CD8-positive, alpha-beta memory T cell (primary cell): ENCODE results near the gene TRIM14. TPM values are rescaled to one million over a fixed set of nuclear protein-coding genes. Genes with fewer than 3 reads are reported as not detected.

Source experiments
- CTCF ChIA-PET: fragments of 350-600 bp; sonication (Branson Sonifier 250); formaldehyde crosslinking; loops from one replicate; lab custom pipeline; 2021; ENCODE audit warnings: antibody characterized with exemption; lab: Charles Lee
- POLR2A ChIA-PET: fragments of 350-600 bp; sonication (Branson Sonifier 250); formaldehyde crosslinking; loops from one replicate; lab custom pipeline; 2021; ENCODE audit warnings: antibody characterized with exemption; lab: Charles Lee
- DNase-seq, 5 donors: peaks; one replicate each; pipeline versions ENCODE4 v3.0.0 to v3.0.0-alpha.2; 2020 to 2022; ENCODE audit warnings: mixed read lengths in 1 of 5
- H3K27ac ChIP-seq: one replicate; pipeline ENCODE4 v1.7.0; 2013; ENCODE audit warnings: low read depth, mild to moderate bottlenecking, low read length, moderate library complexity
- H3K27me3 ChIP-seq: 2 replicates; pipeline ENCODE4 v1.7.0; 2013; ENCODE audit warnings: low read length, mild to moderate bottlenecking; ENCODE audit not compliant: insufficient read depth, poor library complexity, severe bottlenecking
- H3K36me3 ChIP-seq: 2 replicates; pipeline ENCODE4 v1.7.0; 2013; ENCODE audit warnings: mild to moderate bottlenecking, low read length, moderate library complexity; ENCODE audit not compliant: insufficient read depth
- H3K4me1 ChIP-seq: 2 replicates; pipeline ENCODE4 v1.7.0; 2013; ENCODE audit warnings: mild to moderate bottlenecking, low read length, moderate library complexity; ENCODE audit not compliant: insufficient read depth
- H3K4me3 ChIP-seq: 2 replicates; pipeline ENCODE4 v1.7.0; 2013; ENCODE audit warnings: mild to moderate bottlenecking, low read length
- H3K9me3 ChIP-seq: 2 replicates; pipeline ENCODE4 v1.7.0; 2013; ENCODE audit warnings: mild to moderate bottlenecking, low read length
- H3K27ac Mint-ChIP-seq, 8 donors: one replicate each; pipeline ENCODE4 v1.8.0; 2020 to 2021; ENCODE audit warnings: mixed read lengths in 8 of 8, mild to moderate bottlenecking in 6 of 8, inconsistent platforms in 3 of 8, moderate library complexity in 3 of 8
- H3K27me3 Mint-ChIP-seq, 2 donors: one replicate each; pipeline ENCODE4 v1.8.0; 2020 to 2021; ENCODE audit warnings: mixed read lengths in 2 of 2, mild to moderate bottlenecking in 1 of 2, moderate library complexity in 1 of 2
- H3K36me3 Mint-ChIP-seq, 3 donors: one replicate each; pipeline ENCODE4 v1.8.0; 2020 to 2021; ENCODE audit warnings: mixed read lengths in 3 of 3, inconsistent platforms in 1 of 3, mild to moderate bottlenecking in 1 of 3
- H3K4me1 Mint-ChIP-seq, 3 donors: one replicate each; pipeline ENCODE4 v1.8.0; 2020 to 2021; ENCODE audit warnings: mixed read lengths in 3 of 3, inconsistent platforms in 1 of 3, mild to moderate bottlenecking in 1 of 3
- H3K4me3 Mint-ChIP-seq, 7 donors: one replicate each; pipeline ENCODE4 v1.8.0; 2020 to 2021; ENCODE audit warnings: mixed read lengths in 7 of 7, mild to moderate bottlenecking in 6 of 7, moderate library complexity in 4 of 7, inconsistent platforms in 2 of 7
- H3K9me3 Mint-ChIP-seq, 5 donors: one replicate each; pipeline ENCODE4 v1.8.0; 2020 to 2022; ENCODE audit warnings: mixed read lengths in 5 of 5, mild to moderate bottlenecking in 3 of 5, moderate library complexity in 2 of 5, inconsistent platforms in 1 of 5
- polyA plus RNA-seq: library from polyadenylated mRNA; unstranded; fragments of 300-500 nt; fragmentation: Illumina TruSeq; gene quantifications from one replicate; pipeline ENCODE4 v1.2.3, GENCODE V29; 2021
- total RNA-seq, 2 experiments: library from RNA; stranded (reverse); gene quantifications; one replicate each; pipeline ENCODE4 v1.2.3, GENCODE V29; 2021

TRIM14 gene
- total and polyA plus RNA-seq, 3 experiments from 2014 or later = 46.2 to 92.5 (median 52.1) TPM

GRCh38 chr9:98046180-98046543 lies 72.9 kb downstream of the TRIM14 start:
- peak overlapping the region; percentile 47 for H3K4me3 ChIP-seq

GRCh38 chr9:98045234-98046179 lies 73.5 kb downstream of the TRIM14 start:
- Mint-ChIP-seq H3K4me3 (peak overlapping the region; percentile 66 to 86 (median 81)), H3K27me3 (no peaks in the 10 kb centered on the region), H3K27ac (peak overlapping the region; percentile 49 to 97 (median 90)), H3K4me1 (peaks cover 22 to 40% (median 35%) of the 10 kb centered on the region in 3 donors), H3K9me3 (no peaks in the 10 kb centered on the region), H3K36me3 (no peaks in the 10 kb centered on the region)
- DNase-seq = peak in 4 of 5 donors; percentile 35 to 75 (median 61)
- no peaks in the 10 kb centered on the region for H3K27me3 ChIP-seq
- ChIA-PET POLR2A (interaction anchor here (0.8 to 2.5 kb wide), 3 partner anchors 56 to 210 kb away, joined by 4 to 10 read pairs (median 8); partner anchors contain the start of gene TBC1D2), CTCF (interaction anchor here (1.0 to 5.8 kb wide), 10 partner anchors 10 to 334 kb away, joined by 3 to 35 read pairs (median 4); partner anchors contain the start of genes NANS and TRMO)
- H3K36me3 ChIP-seq = no peaks in the 10 kb centered on the region
- no peaks in the 10 kb centered on the region for H3K9me3 ChIP-seq
- H3K27ac ChIP-seq = peak overlapping the region; percentile 55
- peaks cover 16% of the 10 kb centered on the region for H3K4me1 ChIP-seq
- peak overlapping the region; percentile 47 for H3K4me3 ChIP-seq

More at GRCh38 chr9:98046180-98046543, 72.9 kb downstream of the TRIM14 start:
- Mint-ChIP-seq H3K36me3 (no peaks in the 10 kb centered on the region), H3K4me1 (peaks cover 22 to 40% (median 35%) of the 10 kb centered on the region in 3 donors), H3K27me3 (no peaks in the 10 kb centered on the region), H3K4me3 (peak overlapping the region; percentile 66 to 86 (median 81)), H3K27ac (peak overlapping the region in 1 of 8 donors; percentile 49), H3K9me3 (no peaks in the 10 kb centered on the region)
- CTCF ChIA-PET = interaction anchor here (1.3 to 5.8 kb wide), 5 partner anchors 10 to 123 kb away, joined by 4 to 35 read pairs (median 9); partner anchors contain the start of genes NANS and TRMO
- Histone ChIP-seq H3K27me3 (no peaks in the 10 kb centered on the region), H3K4me1 (peaks cover 16% of the 10 kb centered on the region), H3K36me3 (no peaks in the 10 kb centered on the region), H3K9me3 (no peaks in the 10 kb centered on the region), H3K27ac (peak overlapping the region; percentile 41)
- POLR2A ChIA-PET = interaction anchor here (2.5 kb wide), 1 partner anchor 210 kb away, joined by 10 read pairs; the partner anchor contains the start of gene TBC1D2
- DNase-seq = no peak

- Mint-ChIP-seq H3K36me3 (no peaks in the 10 kb centered on the region), H3K27me3 (peaks cover 1 to 13% of the 10 kb centered on the region in 2 donors), H3K4me3 (no peak overlapping the region), H3K4me1 (peaks cover 19 to 33% (median 28%) of the 10 kb centered on the region in 3 donors), H3K27ac (no peak overlapping the region), H3K9me3 (no peaks in the 10 kb centered on the region)
- DNase-seq = no peak
- Histone ChIP-seq H3K36me3 (no peaks in the 10 kb centered on the region), H3K4me3 (no peak overlapping the region), H3K9me3 (no peaks in the 10 kb centered on the region), H3K27me3 (no peaks in the 10 kb centered on the region), H3K4me1 (peaks cover 16% of the 10 kb centered on the region), H3K27ac (no peak overlapping the region)
- POLR2A ChIA-PET = no interaction called here
- CTCF ChIA-PET = interaction anchor here (0.6 to 5.8 kb wide), 5 partner anchors 9 to 121 kb away, joined by 4 to 35 read pairs (median 7); partner anchors contain the start of gene TRMO
These were observed 75.1 kb downstream of the TRIM14 start for GRCh38 chr9:98043915-98044314.

GRCh38 chr9:98040212-98040611 lies 78.8 kb downstream of the TRIM14 start:
- Mint-ChIP-seq H3K4me3 (no peak overlapping the region), H3K36me3 (no peaks in the 10 kb centered on the region), H3K4me1 (peaks cover 4% of the 10 kb centered on the region in 3 donors), H3K27me3 (peaks cover 1 to 14% of the 10 kb centered on the region in 2 donors), H3K27ac (peak overlapping the region in 1 of 8 donors; percentile 54), H3K9me3 (no peaks in the 10 kb centered on the region)
- H3K27me3 ChIP-seq = no peaks in the 10 kb centered on the region
- H3K27ac ChIP-seq = no peak overlapping the region
- no peaks in the 10 kb centered on the region for H3K9me3 ChIP-seq
- CTCF ChIA-PET = interaction anchor here (1.3 to 3.7 kb wide), 2 partner anchors 57 to 116 kb away, joined by 5 to 10 read pairs; partner anchors contain the start of gene ANP32B
- POLR2A ChIA-PET = interaction anchor here (0.7 kb wide), 1 partner anchor 21 kb away, joined by 3 read pairs; no protein-coding TSS in a partner anchor
- H3K4me1 ChIP-seq = peaks cover 7% of the 10 kb centered on the region
- DNase-seq = no peak
- H3K36me3 ChIP-seq = no peaks in the 10 kb centered on the region
- no peak overlapping the region for H3K4me3 ChIP-seq

GRCh38 chr9:98039607-98040017 lies 79.4 kb downstream of the TRIM14 start:
- no peak overlapping the region for H3K4me3 Mint-ChIP-seq
- H3K9me3 Mint-ChIP-seq = no peaks in the 10 kb centered on the region

GRCh38 chr9:98038958-98039357 lies 80.1 kb downstream of the TRIM14 start:
- no peak overlapping the region for H3K4me3 ChIP-seq
- no peaks in the 10 kb centered on the region for H3K9me3 Mint-ChIP-seq

More at GRCh38 chr9:98039607-98040017, 79.4 kb downstream of the TRIM14 start:
- no peak overlapping the region for H3K4me3 ChIP-seq
- ChIA-PET CTCF (interaction anchor here (1.3 to 3.7 kb wide), 2 partner anchors 56 to 116 kb away, joined by 5 to 10 read pairs; partner anchors contain the start of gene ANP32B), POLR2A (no interaction called here)
- H3K4me1 ChIP-seq = peaks cover 6% of the 10 kb centered on the region
- no peak overlapping the region for H3K27ac ChIP-seq
- H3K9me3 ChIP-seq = no peaks in the 10 kb centered on the region
- Mint-ChIP-seq H3K36me3 (peaks cover 0 to 1% (median 0%) of the 10 kb centered on the region in 3 donors), H3K27me3 (peaks cover 1 to 20% of the 10 kb centered on the region in 2 donors), H3K27ac (no peak overlapping the region), H3K4me1 (peaks cover 3 to 5% (median 4%) of the 10 kb centered on the region in 3 donors)
- H3K36me3 ChIP-seq = no peaks in the 10 kb centered on the region
- H3K27me3 ChIP-seq = no peaks in the 10 kb centered on the region
- no peak for DNase-seq

GRCh38 chr9:98037357-98037756 lies 81.7 kb downstream of the TRIM14 start:
- no peak overlapping the region for H3K4me3 ChIP-seq
- no peak for DNase-seq
- peak overlapping the region in 1 of 8 donors; percentile 69 for H3K27ac Mint-ChIP-seq

More at GRCh38 chr9:98038958-98039357, 80.1 kb downstream of the TRIM14 start:
- Mint-ChIP-seq H3K4me1 (peaks cover 6 to 8% (median 8%) of the 10 kb centered on the region in 3 donors), H3K36me3 (peaks cover 0 to 1% (median 0%) of the 10 kb centered on the region in 3 donors), H3K27ac (no peak overlapping the region), H3K27me3 (peaks cover 1 to 20% of the 10 kb centered on the region in 2 donors), H3K4me3 (no peak overlapping the region)
- DNase-seq = no peak
- no peaks in the 10 kb centered on the region for H3K36me3 ChIP-seq
- CTCF ChIA-PET = interaction anchor here (1.3 to 3.7 kb wide), 2 partner anchors 10 to 115 kb away, joined by 3 to 10 read pairs; no protein-coding TSS in a partner anchor
- H3K9me3 ChIP-seq = no peaks in the 10 kb centered on the region
- H3K27ac ChIP-seq = no peak overlapping the region
- H3K4me1 ChIP-seq = peaks cover 7% of the 10 kb centered on the region
- POLR2A ChIA-PET = no interaction called here
- no peaks in the 10 kb centered on the region for H3K27me3 ChIP-seq

More at GRCh38 chr9:98037357-98037756, 81.7 kb downstream of the TRIM14 start:
- CTCF ChIA-PET = interaction anchor here (0.7 to 7.6 kb wide), 4 partner anchors 9 to 136 kb away, joined by 3 to 109 read pairs (median 19); partner anchors contain the start of gene TRMO
- peaks cover 0 to 1% (median 0%) of the 10 kb centered on the region in 3 donors for H3K36me3 Mint-ChIP-seq
- H3K27me3 Mint-ChIP-seq = peaks cover 1 to 20% of the 10 kb centered on the region in 2 donors
- H3K4me3 Mint-ChIP-seq = peak overlapping the region in 1 of 7 donors; percentile 62
- Histone ChIP-seq H3K36me3 (no peaks in the 10 kb centered on the region), H3K27me3 (no peaks in the 10 kb centered on the region), H3K9me3 (no peaks in the 10 kb centered on the region), H3K27ac (no peak overlapping the region), H3K4me1 (peaks cover 7% of the 10 kb centered on the region)
- POLR2A ChIA-PET = no interaction called here
- peaks cover 6 to 8% (median 8%) of the 10 kb centered on the region in 3 donors for H3K4me1 Mint-ChIP-seq
- H3K9me3 Mint-ChIP-seq = no peaks in the 10 kb centered on the region
